Activated gamma-delta T cell treated with Interleukin-2 at 50 U/mL for 16 hours (primary cell): ENCODE results near the gene FOXQ1.

Experiments used
- DNase-seq: peaks from one replicate; pipeline ENCODE4 v3.0.0-alpha.2; 2020

Gene FOXQ1, protein sequence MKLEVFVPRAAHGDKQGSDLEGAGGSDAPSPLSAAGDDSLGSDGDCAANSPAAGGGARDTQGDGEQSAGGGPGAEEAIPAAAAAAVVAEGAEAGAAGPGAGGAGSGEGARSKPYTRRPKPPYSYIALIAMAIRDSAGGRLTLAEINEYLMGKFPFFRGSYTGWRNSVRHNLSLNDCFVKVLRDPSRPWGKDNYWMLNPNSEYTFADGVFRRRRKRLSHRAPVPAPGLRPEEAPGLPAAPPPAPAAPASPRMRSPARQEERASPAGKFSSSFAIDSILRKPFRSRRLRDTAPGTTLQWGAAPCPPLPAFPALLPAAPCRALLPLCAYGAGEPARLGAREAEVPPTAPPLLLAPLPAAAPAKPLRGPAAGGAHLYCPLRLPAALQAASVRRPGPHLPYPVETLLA

DNA sequence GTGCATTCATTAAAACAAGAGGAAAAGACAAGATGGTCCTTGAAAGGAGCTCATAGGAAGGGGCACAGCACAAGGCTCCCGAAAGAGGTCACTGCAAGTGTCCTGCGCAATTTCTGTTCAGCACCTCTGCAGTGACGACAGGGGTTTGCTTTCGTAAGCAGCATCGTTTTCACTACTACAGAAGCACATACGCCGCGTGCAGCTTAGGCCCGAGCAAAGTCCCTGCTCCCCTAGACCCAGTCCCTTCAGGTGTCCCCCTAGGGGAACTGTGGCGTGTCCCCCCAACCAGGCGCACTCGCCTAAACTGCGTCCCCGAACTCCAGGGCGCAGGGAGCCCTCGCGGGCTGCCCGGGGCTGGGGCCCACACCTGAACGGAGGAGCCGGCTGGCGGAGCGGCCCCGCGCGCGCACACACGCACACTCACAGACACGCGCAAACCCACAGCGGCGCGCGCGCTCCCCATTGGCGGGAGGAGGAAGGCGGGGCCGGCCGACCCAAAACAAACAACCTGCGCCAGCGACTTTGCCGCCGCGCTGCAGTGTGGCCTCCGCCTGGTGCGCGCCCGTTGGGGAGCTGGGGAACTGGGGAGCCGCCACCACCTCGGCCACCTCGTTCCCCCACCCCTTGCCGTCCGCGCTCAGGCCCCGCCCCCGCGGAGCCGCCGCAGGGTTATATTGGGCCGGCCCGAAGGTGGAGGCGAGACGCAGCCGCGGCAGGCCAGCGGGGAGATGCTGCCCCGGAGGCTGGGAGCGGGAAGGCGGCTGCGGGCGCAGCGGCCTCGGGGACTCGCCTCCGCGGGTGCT is at the start of gene FOXQ1:
Gene FOXQ1 (plus strand): TSS at position 699 of the 803 bp plus-strand sequence. CDS start 607 bp downstream, outside the sequence.
- DNase-seq, result no peak

DNA sequence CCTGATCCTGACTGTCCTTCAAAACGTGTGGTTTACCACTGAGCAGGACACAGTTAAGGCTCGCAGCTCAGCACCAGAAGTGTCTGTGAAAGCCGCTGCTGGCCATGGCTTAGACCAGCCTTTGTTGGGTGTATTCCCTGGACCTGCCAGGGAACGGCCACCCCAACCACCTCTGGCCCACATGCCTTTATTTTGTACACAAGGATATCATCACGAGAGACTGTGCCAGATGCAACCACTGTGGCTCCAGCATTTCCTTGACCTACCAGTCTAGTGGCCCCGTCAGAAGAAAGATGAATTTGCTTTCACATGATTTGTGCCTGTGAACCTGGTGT is 49.2 kb upstream of the FOXQ1 start:
- no peak for DNase-seq

DNA sequence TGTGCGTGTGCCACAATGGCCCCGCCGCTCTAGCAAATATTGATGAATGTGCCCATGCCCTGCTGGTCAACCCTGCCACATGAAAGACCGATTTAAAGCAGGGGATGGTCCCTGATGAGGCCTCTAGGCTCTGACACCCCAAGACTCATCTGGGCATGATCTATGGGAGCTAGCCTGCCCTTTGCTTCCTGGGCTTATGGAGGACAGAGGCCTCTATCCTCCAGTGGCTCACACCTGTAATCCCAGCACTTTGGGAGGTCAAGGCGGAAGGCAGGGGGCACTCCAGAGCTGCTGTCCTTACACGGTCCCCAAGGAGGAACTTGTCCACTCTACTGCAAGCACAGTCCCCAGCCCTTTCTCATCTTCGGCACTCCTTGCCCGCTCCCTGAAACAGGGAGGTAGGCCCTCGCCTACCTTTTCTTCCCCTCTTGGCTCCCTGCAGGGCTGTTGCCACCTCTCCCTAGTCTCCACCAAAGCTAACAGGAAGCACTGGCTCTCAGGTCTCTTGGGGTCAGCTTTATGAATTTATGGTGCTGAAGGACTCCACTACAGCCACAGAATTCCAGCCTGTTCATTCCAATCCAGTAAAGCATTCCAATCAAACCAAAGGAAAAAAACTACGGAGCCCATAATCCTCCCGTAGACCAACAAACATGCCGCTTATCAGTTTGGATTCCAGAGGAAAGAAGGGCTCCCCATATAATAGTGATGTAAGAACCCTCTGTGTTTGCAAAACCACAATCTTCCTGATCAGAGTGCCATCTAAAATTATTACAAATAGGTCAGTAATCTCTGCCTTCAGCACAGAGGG is 48.7 kb upstream of the FOXQ1 start:
- DNase-seq, result no peak

DNA sequence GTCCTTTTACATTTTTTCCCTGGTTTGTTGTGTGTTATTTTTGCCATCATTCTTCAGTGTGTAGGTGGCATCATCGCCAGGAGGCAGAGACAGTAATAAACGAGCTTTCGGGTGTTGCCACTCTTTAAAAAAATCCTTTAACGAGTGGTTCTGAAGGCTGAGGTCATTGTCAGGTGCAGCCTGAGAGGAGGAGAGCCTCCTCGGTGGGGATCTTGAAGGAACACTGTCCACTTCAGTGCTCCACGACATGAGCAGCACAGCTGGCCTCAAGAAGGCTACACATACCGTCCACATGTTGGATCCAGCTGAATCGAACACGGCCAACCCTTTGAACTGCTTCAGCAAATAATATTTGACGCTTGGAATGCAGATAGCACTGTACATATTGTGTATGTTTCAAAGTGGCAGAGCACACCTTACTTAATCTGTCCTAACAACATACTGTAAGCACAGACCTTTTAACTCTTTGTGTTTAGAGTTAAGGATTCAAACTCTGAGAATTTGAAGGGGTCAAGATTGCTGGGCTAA is 48.0 kb upstream of the FOXQ1 start:
- DNase-seq, result no peak

DNA sequence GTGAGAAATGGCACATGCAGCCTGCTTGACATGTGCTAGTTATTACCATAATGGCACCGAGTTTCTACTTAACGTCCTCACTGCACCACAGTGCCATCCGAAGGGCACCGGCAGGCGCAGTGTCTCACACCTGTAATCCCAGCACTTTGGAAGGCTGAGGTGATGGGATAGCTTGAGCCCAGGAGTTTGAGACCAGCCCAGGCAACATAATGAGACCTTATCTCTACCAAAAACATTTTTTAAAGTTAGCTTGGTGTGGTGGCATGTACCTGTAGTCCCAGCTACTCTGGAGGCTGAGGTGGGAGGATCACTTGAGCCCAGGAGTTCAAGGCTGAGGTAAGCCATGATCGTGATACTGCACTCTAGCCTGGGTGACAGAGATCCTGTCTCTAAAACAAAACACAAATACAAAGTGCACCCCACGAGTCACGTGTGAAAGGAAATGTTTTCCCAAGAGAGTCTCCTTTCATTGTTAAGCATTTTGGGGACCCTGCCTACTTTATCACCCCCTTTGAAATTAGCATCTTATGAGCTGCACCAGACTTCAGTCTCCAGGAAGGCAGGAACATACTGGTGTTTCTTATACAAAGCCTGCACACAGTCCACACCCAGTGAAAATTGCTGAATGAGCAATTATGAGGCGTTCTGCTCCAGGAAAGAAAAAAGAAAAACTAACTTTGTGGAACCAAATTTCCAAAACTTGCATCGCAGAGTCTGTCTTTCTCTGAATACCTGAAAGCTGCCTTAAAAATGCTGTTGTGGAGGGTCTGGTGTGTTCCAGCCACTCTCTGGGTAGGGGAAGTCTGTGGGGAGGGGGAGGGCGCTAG is 47.1 kb upstream of the FOXQ1 start:
- DNase-seq, result no peak

DNA sequence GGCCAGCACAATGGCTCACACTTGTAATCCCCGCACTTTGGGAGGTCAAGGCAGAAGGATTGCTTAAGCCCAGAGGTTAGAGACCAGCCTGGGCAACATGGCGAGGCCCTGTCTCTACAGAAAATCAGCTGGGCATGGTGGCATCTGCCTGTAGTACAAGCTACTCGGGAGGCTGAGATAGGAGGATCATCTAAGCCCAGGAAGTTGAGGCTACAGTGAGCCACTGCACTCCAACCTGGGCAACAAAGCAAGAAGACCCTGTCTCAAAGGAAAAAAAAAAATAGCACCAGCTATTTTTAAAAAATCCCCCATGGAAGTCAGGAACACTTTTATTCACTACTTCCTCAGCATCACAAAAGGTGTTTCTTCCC is 45.2 kb upstream of the FOXQ1 start:
- no peak for DNase-seq

DNA sequence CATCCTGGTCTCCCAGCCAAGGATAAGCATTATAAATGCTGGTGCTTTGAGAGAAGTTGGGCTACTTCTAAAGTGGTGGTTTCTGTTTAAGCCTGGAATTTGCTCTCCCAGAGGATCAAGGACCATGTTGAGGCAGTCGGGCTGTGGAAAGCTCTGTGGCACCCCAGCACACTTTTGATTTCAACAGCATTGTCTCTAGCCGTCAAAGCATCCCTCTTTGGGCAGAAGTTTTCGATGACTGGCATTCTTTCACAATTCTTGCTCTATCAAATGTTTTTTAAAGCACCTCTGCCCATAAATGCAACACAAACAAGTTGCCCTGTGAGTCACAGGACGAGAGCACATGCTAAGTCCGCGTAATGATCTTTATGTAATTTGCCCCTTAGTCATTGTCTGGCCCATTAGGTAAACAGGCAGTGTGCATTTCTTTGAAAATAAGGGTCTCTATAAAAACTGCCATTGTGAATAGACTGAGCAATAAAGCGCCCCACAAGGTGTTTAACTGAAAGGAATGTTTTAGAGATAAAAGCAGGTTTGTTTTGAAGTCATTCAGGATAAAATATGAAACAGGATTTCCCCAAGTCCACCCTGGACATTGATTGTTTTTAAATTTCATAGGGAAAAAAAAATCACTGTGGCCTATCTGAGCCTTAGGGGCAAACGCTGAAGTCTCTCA is 44.7 kb upstream of the FOXQ1 start:
- no peak for DNase-seq

DNA sequence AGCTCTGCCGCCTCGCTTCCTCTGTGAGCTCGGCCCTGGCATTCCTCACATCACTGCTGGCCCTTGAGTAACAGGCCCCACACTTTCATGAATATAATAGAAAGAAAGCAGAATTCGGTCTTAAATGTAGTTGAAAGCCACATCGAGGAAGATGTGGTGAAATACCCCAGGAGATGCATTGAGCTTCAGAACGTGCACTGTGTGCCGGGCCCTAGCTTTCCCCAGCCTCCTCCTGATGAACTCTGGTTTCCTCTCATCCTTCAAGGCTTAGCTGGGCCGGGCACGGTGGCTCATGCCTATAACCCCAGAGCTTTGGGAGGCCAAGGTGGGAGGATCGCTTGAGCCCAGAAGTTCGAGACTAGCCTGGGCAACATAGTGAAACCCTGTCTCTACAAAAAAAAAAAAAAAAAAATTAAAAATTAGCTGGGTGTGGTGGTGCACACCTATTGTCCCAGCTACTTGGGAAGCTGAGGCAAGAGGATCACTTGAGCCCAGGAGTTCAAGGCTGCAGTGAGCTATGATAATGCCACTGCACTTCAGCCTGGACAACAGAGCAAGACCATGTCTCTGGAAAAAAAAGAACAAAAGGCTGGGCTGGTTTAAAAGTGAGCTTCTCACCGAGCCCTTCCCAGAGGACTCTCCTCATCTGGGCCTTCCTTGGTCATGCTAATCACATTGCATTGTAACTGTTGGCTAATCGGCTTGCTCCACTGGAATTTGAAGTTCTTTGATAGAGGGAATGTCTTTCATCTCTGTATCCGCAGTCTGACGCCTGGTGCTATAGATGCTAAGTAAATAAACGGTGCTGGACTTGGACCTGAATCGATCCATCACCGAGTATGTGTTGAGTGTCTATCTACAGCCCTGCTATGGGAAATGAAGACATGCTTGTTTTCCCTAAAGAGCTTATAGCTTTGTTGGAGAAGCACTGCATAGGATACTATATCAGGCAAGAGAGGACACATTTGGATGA is 43.8 kb upstream of the FOXQ1 start:
- no peak for DNase-seq

DNA sequence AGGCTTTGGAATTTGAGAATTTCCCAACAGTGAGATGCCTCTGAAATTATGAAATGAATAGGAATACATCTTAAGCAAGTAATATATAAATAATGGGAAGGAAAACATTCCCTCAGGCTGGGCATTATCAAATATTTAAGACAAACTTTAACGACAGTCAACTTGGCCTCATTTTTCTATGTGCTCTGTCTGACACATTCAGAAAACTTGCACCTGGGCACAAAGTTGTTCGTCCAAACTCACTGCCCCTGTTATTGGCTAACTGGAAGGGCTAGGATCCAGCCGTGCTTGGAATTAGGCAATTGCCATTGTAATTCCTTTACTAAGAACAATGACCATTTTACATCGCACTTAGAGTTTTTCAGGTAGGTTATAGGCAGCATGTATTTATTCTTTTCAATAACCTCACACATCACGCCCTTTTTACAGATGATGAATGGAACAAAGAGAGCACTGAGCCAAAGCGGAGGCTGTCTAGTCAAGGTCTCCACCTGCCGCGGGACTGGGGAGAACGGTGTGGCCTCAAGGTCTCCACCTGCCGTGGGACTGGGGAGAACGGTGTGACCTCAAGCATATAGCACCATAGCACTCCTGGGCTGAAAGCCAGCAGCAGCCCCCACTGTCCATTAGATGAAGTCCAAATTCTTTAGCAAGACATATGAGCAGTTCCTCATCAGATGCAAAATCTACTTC is 40.7 kb upstream of the FOXQ1 start:
- DNase-seq, result no peak

DNA sequence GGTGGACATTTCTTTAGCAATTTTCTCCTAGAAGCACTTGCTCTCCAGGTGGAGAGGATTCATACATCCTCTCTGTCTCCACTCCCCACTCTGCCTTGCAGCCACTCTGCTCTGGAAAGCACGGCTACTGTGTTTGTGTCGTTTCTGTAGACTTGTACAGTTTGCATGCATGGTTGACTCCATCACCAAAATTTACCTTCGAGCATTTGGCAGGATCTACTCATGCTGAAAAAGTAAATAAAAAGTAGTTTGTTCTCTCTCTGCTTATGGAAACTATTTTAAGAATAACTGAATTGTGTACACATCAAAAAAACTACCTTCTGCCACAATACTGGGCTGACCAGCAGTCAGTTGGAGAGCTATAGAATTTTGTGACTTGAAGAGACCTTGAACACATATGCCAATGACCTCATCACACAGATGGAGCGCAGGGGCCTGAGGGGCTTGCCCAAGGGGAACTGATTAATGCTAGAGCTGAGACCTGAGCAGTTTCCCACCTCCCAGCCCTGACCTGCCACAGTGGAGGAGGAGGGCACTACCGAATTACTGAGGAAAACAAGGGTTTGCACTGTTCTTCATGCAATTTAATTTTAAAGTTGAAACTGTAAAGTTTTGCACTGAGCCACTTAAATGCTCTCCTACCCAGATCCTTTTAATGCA is 33.7 kb upstream of the FOXQ1 start:
- no peak for DNase-seq

DNA sequence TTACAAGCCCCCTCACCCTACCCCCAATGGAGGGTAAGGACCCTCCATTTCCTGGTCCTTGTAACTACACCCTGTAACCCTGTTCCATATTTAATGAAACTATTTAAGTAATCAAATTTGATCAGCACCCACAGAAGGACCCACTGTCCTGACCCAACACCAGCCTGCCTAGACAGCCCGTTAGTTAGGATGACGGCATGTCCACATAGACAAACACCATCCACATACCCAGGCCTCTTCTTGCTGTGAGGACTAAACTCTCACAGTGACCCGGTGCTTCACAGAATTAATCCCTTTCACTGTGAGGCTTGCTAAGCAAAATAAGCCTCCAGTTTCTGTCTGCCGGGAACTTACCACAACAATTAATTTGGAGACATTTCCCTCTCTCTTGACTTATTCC is 32.8 kb upstream of the FOXQ1 start:
- DNase-seq, result no peak

DNA sequence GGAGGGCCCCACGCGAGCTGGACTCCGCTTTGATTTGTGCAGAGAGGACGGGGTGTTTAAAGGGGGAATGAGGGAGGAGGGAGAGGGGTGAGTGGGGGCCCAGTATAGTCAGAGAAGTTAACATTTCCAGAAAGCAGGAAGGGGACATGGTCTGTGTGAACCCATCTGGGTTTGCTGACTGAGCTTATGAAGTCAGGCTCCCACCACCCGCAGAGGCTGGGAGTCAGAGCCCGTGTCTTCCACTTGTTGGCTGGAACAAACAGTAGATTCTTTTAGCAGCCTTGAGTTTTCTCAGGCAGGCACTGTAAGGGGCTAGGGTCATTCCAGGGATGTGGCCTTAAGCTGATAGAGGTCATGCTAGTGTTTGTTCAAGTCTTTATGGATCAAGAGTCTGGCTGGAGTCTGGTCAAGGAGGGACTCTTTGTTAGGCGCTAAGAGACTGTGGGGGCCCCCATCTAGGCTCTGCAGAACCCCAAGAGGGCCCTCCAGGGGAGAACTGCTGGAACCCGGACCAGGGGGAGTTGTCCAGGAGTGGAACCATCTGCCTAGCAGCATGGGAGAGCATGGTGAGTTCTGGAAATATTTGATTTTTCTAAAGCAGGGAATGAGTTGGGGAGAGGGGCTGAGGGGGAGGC is 31.1 kb upstream of the FOXQ1 start:
- DNase-seq, result no peak

DNA sequence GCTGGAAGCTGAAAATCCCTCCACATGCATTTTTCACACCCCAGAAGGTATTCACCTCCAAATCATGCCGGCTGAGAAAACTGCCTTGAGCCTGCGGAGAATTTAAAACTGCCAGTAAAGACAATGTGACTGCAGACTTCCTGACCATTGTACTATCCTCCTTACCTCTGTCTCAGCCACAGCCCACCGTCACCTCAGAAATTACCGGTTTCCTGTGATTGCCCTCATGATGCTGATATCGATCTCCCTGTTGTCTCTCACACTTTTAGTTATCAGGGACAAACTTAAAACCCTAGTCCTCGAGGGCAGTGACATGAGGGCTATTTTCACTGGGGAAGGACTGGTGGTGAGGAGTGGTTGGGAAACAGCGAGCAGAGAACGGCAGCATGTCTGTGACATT is 30.2 kb upstream of the FOXQ1 start:
- no peak for DNase-seq

DNA sequence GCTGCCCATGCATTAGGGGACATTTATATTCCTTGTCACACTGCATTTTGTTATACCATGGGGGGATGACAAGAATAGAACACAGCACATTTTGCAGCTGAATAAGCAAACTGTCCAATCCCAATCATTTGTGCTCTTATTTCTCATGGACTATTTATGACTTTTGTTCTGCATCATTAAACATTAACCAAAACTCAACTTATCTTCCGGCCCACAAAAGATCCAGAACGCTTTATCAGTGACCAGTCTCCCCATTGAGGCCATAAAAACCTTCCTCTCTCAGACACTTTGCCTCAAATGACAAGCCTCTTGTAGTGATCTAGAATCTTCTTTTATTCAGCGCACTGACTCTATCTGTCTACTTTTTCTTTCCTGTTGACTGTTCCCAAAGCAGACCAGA is 28.4 kb upstream of the FOXQ1 start:
- no peak for DNase-seq

DNA sequence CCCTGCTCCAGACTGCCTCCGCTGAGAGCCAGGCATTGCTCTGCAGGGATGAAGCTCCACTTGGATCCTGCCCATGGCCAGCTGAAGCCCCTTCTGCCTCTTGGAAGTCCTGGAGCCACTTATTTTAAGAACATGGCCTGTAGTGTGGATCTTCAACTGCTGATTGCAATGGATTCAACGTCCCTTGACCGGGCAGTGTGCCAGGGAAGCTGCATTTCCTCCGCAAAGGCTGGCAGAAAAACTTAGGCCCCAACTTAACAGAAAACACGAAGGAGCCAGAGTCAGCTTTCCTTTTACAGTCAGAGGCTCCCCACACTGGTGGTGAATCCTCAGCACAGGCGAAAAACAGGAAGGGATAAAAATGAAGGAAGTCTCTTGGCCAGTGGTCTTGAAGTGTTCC is 26.3 kb upstream of the FOXQ1 start:
- DNase-seq, result no peak

DNA sequence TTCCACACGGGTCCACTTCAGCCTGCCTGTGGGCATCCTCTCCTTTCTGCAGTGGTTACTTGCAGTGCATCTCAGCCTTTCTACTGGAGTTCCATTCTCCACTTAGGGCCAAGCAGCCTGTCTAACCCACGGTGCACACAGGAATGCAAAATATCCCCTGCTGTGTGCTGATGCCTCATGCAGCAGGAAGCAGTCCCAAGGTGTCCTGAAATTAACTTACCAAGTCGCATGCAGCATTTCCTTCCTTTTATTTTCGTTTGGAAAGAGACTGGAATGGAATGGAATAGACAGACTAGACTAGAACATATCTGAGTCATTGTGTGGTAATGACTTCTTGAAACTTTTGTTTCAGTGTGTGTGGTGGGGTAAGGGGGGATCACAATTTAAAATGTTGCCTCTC is 25.9 kb upstream of the FOXQ1 start:
- DNase-seq, result no peak

DNA sequence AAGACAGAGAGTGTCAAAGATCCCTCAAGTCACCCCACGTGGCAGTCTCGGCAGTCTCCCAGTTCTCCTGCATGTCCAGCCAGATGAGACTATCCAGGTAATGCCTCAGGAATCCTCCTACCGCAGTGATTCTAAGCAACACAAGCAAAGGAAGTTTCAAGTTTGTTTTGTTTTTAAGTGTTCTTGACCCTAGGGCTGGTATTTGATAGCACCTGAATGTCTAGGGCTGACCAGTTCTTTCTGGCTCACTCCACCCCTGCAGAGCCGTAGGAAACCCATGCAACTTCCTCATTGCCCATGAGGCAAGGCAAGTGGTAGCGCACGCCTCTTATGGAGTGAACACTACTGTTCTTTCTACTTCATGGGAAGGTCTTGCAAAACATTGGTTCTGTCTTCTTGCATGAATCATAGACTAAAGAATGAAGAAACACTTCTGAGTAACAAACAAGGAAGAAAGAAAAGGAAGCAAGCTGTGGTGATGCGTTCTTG is 24.8 kb upstream of the FOXQ1 start:
- no peak for DNase-seq

DNA sequence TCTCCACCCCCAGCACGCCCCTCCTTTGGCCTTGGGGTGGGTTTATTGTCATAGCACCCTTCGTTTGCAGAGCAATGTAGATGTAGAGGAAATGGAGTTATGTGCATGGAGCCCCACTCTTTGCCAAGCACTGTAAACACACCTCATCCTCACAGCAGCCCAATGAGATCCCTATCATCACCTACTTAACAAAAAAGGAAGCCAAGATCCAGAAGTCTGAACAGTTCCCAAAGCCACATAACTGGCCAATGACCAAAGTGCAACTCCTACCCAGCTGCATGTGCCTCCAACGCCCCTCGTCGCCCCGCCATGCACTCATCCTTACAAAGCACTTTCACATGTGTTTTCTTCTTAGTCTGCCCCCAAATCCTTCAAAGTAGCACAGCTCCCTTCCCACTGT is 21.8 kb upstream of the FOXQ1 start:
- no peak for DNase-seq

DNA sequence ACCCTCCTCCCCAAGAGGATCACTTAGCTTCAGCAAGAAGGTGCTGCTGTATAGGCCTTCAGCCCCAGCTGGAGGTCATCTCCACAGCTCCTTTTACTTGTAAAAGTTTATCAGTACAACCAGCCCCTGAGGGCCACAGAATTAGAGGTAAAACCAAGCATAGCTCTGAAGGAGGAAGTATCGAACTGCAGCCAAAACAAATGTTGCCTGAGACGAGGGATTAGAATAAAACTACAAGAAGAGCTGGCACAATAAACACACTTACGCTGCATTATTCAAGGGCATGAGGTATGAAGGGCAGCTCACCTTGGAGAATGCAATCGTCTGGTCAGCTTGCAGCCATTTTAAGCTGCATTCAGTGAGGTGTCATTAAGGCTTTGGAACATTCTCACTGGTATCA is 21.1 kb upstream of the FOXQ1 start:
- no peak for DNase-seq
